ENCODE results near the gene CARS2. TPM values are rescaled to one million over a fixed set of nuclear protein-coding genes. Genes with fewer than 3 reads are reported as not detected.
"Not testable (repeated sequence)": the region's sequence is repeated elsewhere in the genome, so short reads cannot be mapped to it uniquely, and the experiment has no call there.

CARS2 gene
- total RNA-seq, 4 donors from 2014 or later, result 22.5 to 34.8 (median 28.0) TPM

DNA sequence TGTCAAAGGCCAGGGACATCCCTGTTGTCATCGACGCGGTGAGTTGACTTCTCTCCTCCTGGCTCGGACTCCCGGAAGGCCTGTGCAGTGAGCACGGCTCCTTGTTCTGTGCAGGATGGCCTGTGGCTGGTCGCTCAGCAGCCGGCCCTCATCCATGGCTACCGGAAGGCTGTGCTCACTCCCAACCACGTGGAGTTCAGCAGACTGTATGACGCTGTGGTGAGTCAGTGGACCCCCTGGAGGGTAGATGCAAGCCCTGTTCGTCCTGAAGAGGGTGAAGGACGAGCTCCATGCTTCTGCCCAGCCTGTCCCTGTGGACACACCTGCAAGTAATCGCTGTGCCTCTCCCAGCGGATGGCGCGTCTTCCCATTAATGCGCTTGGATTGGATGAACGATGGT is 71.4 kb downstream of the CARS2 start:
- intact Hi-C loops (cut with DNase I; ENCODE audit: low total_unique reads), result no loop called here
- TF ChIP-seq, protein P1, sequence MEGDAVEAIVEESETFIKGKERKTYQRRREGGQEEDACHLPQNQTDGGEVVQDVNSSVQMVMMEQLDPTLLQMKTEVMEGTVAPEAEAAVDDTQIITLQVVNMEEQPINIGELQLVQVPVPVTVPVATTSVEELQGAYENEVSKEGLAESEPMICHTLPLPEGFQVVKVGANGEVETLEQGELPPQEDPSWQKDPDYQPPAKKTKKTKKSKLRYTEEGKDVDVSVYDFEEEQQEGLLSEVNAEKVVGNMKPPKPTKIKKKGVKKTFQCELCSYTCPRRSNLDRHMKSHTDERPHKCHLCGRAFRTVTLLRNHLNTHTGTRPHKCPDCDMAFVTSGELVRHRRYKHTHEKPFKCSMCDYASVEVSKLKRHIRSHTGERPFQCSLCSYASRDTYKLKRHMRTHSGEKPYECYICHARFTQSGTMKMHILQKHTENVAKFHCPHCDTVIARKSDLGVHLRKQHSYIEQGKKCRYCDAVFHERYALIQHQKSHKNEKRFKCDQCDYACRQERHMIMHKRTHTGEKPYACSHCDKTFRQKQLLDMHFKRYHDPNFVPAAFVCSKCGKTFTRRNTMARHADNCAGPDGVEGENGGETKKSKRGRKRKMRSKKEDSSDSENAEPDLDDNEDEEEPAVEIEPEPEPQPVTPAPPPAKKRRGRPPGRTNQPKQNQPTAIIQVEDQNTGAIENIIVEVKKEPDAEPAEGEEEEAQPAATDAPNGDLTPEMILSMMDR (IDR thresholded peaks at IDR 0.05 in 4 of 5, conservative IDR thresholded peaks at IDR 0.05 in 1 of 5), result no peak
- no peak for TF ChIP-seq POLR2A (IDR thresholded peaks at IDR 0.05)
- DNase-seq (no peak), ATAC-seq (no peak)
- no peak overlapping the region for H3K27ac ChIP-seq
- H3K4me1 ChIP-seq, result peaks cover 14 to 16% of the 10 kb centered on the region in 2 donors
- H3K36me3 ChIP-seq, result peaks cover 0 to 47% of the 10 kb centered on the region in 2 donors
- no peak overlapping the region for H3K4me3 ChIP-seq
- no peaks in the 10 kb centered on the region for H3K9me3 ChIP-seq
- H3K27me3 ChIP-seq, result no peaks in the 10 kb centered on the region
- in situ Hi-C loops (cut with MboI; ENCODE audit: low sequenced_read_pairs in 4 of 4), result no loop called here

DNA sequence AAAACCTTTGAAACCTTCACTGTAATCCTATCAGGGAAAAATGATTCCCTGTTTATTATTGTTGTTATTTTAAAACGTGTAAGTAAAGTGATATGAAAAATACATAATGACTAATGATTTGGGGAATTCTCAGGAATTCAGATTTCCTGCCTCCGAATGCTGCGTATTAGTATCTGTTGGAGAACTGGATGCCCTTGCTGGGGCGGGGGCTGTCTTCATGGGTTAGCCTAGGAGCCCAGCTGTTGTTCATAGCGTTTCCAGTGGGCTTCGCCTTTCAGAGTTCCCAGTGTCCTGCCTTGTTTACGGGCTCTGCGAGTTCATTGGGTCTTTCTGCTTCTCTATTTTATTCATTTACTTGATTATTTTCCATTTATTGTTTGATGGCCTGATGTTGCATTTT is 72.1 kb downstream of the CARS2 start:
- in situ Hi-C loops (cut with MboI; ENCODE audit: low sequenced_read_pairs in 4 of 4) (no loop called here), intact Hi-C loops (cut with DNase I; ENCODE audit: low total_unique reads) (no loop called here)
- DNase-seq, result no peak

GRCh38 chr13:110632255-110632654 is 73.7 kb downstream of the CARS2 start:
- in situ Hi-C loops (cut with MboI; ENCODE audit: low sequenced_read_pairs in 4 of 4); H3K4me3 ChIP-seq; H3K27ac ChIP-seq; ATAC-seq; DNase-seq; intact Hi-C loops (cut with DNase I; ENCODE audit: low total_unique reads); H3K27me3 ChIP-seq; H3K9me3 ChIP-seq: not testable (repeated sequence)
- peaks cover 29 to 37% of the 10 kb centered on the region in 2 donors for H3K4me1 ChIP-seq
- peaks cover 0 to 38% of the 10 kb centered on the region in 2 donors for H3K36me3 ChIP-seq

More for the DNA sequence above, 72.1 kb downstream of the CARS2 start:
- no peak overlapping the region for H3K27ac ChIP-seq
- peaks cover 0 to 46% of the 10 kb centered on the region in 2 donors for H3K36me3 ChIP-seq
- peaks cover 22% of the 10 kb centered on the region in 2 donors for H3K4me1 ChIP-seq
- no peaks in the 10 kb centered on the region for H3K27me3 ChIP-seq
- ATAC-seq, result no peak
- no peaks in the 10 kb centered on the region for H3K9me3 ChIP-seq
- TF ChIP-seq, protein P1 (IDR thresholded peaks at IDR 0.05 in 4 of 5, conservative IDR thresholded peaks at IDR 0.05 in 1 of 5), result no peak
- TF ChIP-seq POLR2A (IDR thresholded peaks at IDR 0.05), result no peak
- no peak overlapping the region for H3K4me3 ChIP-seq

DNA sequence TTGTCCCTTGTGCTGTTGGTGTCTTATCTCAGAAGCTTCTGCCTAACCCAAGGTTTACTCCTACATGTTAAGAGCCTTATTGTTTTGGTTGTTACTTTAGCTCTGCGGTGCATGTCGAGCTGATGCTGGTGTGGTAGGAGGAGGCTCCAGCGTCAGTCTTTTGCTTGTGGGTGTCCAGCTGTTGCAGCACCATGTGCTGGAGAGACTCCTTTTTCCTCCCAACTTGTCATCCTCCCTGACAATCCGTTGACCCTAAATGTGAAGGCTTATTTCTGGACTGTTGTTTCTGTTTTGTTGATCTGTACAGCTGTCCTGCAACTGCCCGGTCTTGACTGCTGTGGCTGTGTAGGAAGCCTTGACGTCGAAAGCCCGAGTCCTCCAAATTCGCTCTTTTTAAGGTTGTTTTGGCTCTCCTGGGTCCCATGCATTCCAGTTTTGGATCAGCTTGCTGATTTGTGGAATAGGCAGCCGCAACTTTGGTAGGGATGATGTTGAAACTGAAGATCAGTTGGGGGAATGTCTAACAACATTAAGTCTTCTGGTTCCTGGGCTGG is 75.3 kb downstream of the CARS2 start:
- Histone ChIP-seq H3K36me3 (peaks cover 0 to 22% of the 10 kb centered on the region in 2 donors), H3K27ac (no peak overlapping the region), H3K4me1 (peaks cover 29 to 38% of the 10 kb centered on the region in 2 donors), H3K4me3 (no peak overlapping the region), H3K27me3 (no peaks in the 10 kb centered on the region), H3K9me3 (no peaks in the 10 kb centered on the region)
- in situ Hi-C loops (cut with MboI; ENCODE audit: low sequenced_read_pairs in 4 of 4) (no loop called here), intact Hi-C loops (cut with DNase I; ENCODE audit: low total_unique reads) (no loop called here)
- TF ChIP-seq, protein P1 (IDR thresholded peaks at IDR 0.05 in 4 of 5, conservative IDR thresholded peaks at IDR 0.05 in 1 of 5), result no peak
- TF ChIP-seq POLR2A (IDR thresholded peaks at IDR 0.05), result no peak
- DNase-seq, result no peak
- ATAC-seq, result no peak

DNA sequence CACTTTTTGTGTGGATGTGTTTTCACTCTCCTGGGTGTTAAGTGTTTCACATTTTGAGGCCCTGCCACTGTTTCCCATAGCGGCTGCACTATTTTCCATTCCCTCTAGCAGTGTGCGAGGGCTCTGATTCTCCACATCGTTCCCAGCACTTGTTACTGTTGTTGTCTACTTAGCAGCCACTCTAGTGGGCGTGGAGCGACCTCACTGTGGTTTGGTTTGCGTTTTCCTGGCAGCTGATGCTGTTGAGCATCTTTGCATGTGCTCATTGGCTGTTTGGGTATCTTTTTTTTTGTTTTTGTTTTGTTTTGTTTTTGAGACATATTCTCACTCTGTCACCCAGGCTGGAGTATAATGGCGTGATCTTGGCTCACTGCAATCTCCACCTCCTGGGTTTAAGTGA is 76.2 kb downstream of the CARS2 start:
- no peak overlapping the region for H3K4me3 ChIP-seq
- no peaks in the 10 kb centered on the region for H3K27me3 ChIP-seq
- peaks cover 29 to 38% of the 10 kb centered on the region in 2 donors for H3K4me1 ChIP-seq
- peaks cover 0 to 22% of the 10 kb centered on the region in 2 donors for H3K36me3 ChIP-seq
- ATAC-seq (no peak), DNase-seq (no peak)
- in situ Hi-C loops (cut with MboI; ENCODE audit: low sequenced_read_pairs in 4 of 4), result loop anchor here in 1 of 4 donors (10.0 kb wide), 1 partner anchor 75 kb away; the partner anchor contains the start of gene CARS2
- H3K9me3 ChIP-seq, result no peaks in the 10 kb centered on the region
- H3K27ac ChIP-seq, result no peak overlapping the region
- TF ChIP-seq, protein P1 (IDR thresholded peaks at IDR 0.05 in 4 of 5, conservative IDR thresholded peaks at IDR 0.05 in 1 of 5), result no peak
- no peak for TF ChIP-seq POLR2A (IDR thresholded peaks at IDR 0.05)
- intact Hi-C loops (cut with DNase I; ENCODE audit: low total_unique reads), result no loop called here
